Ishikawa (cell line): ENCODE results near the gene BRWD1.

Experiments
- CEBPB ChIP-seq: IDR thresholded peaks from 2 replicates; pipeline ENCODE4 v1.6.1; 2012
- CREB1 ChIP-seq: IDR thresholded peaks from 2 replicates; pipeline ENCODE4 v1.6.1; 2012; ENCODE audit warnings: low read depth
- EGR1 ChIP-seq: IDR thresholded peaks from 2 replicates; pipeline ENCODE4 v1.6.1; 2012
- EP300 ChIP-seq: IDR thresholded peaks from 2 replicates; pipeline ENCODE4 v1.6.1; 2012; ENCODE audit warnings: borderline replicate concordance
- FOXM1 ChIP-seq: IDR thresholded peaks from 2 replicates; pipeline ENCODE4 v1.6.1; 2012; ENCODE audit warnings: low read depth, borderline replicate concordance
- MAX ChIP-seq: IDR thresholded peaks from 2 replicates; pipeline ENCODE4 v1.6.1; 2012
- RAD21 ChIP-seq: IDR thresholded peaks from 2 replicates; pipeline ENCODE4 v1.6.1; 2012; ENCODE audit warnings: low read depth
- REST ChIP-seq: IDR thresholded peaks from 2 replicates; pipeline ENCODE4 v1.6.1; 2012; ENCODE audit warnings: low read depth, mild to moderate bottlenecking
- TAF1 ChIP-seq: IDR thresholded peaks from 2 replicates; pipeline ENCODE4 v1.6.1; 2012; ENCODE audit warnings: low read depth, mild to moderate bottlenecking
- TEAD4 ChIP-seq: IDR thresholded peaks from 2 replicates; pipeline ENCODE4 v1.6.1; 2012
- USF1 ChIP-seq: IDR thresholded peaks from 2 replicates; pipeline ENCODE4 v1.6.1; 2012
- YY1 ChIP-seq: IDR thresholded peaks from 2 replicates; pipeline ENCODE4 v1.6.1; 2012; ENCODE audit warnings: low read depth

GRCh38 chr21:39319814-39320332, 6.4 kb upstream of the BRWD1 start:
- TF ChIP-seq EP300, result no peak
- TF ChIP-seq TAF1, result no peak
- no peak for TF ChIP-seq CREB1
- TF ChIP-seq YY1, result no peak
- no peak for TF ChIP-seq RAD21
- no peak for TF ChIP-seq EGR1
- no peak for TF ChIP-seq FOXM1
- no peak for TF ChIP-seq TEAD4
- TF ChIP-seq REST, result no peak
- no peak for TF ChIP-seq MAX
- no peak for TF ChIP-seq CEBPB
- no peak for TF ChIP-seq USF1
